ENCODE measurements around the gene CCDC12.

DNA sequence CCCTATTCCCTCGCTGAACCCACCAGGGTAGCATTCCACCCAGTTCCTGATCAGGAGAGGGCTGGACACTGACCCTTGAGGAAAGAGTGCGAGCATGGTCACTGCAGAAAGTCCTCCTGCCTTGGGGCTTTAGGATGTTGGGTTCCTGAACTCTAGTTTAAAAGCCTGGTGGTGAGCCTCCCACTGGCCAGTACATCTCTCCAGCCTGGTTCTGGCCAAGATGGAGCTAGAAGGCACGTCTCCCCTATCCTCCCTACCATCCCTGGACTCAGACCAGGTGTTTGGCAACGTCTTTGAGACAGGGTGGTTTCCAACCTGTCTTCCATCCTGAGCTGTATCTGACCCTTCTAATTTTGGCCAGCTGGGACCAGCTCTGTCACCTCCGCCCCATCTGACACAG lies 34.4 kb upstream of the CCDC12 start:
- no peak for TF ChIP-seq CTCF (IDR thresholded peaks at IDR 0.05)
- TF ChIP-seq POLR2A (IDR thresholded peaks at IDR 0.05), result no peak

All from adrenal gland (tissue), 5 donors.